Ramos (cell line): ENCODE data around the gene CDC42BPG.

Experiments
- in situ Hi-C: fragments of 300-500 bp; cut with MboI; formaldehyde crosslinking; loops from one replicate; pipeline ENCODE4 v1.14.3; 2022; ENCODE audit warnings: low sequenced_read_pairs; ENCODE audit not compliant: unreplicated experiment

The CDC42BPG gene

GRCh38 chr11:64796047-64796756 is 48.3 kb downstream of the CDC42BPG start:
- in situ Hi-C loops: no loop called here

- in situ Hi-C loops: no loop called here
Measured at GRCh38 chr11:64794526-64794925, 49.9 kb downstream of the CDC42BPG start.

- in situ Hi-C loops: no loop called here
Measured at GRCh38 chr11:64793271-64794160, 50.9 kb downstream of the CDC42BPG start.

GRCh38 chr11:64792482-64792881 is 52.0 kb downstream of the CDC42BPG start:
- in situ Hi-C loops: no loop called here

GRCh38 chr11:64791781-64792291 is 52.6 kb downstream of the CDC42BPG start:
- in situ Hi-C loops: no loop called here

GRCh38 chr11:64790205-64791095 is 54.0 kb downstream of the CDC42BPG start:
- in situ Hi-C loops: no loop called here

- in situ Hi-C loops: no loop called here
Measured at GRCh38 chr11:64789331-64790204, 54.9 kb downstream of the CDC42BPG start.

- in situ Hi-C loops: no loop called here
Measured at GRCh38 chr11:64788321-64789215, 55.9 kb downstream of the CDC42BPG start.

GRCh38 chr11:64787526-64788320 is 56.7 kb downstream of the CDC42BPG start:
- in situ Hi-C loops: no loop called here

- in situ Hi-C loops: no loop called here
Measured at GRCh38 chr11:64786308-64786707, 58.1 kb downstream of the CDC42BPG start.

- in situ Hi-C loops: no loop called here
Measured at GRCh38 chr11:64784813-64785581, 59.5 kb downstream of the CDC42BPG start.

GRCh38 chr11:64778473-64779298 is 65.8 kb downstream of the CDC42BPG start, which contains the start of gene SF1:
Gene SF1, minus strand, starts transcription at chr11:64778542. Its CDS starts 150 bp downstream, at chr11:64778392.
- in situ Hi-C loops: no loop called here

- in situ Hi-C loops: no loop called here
Measured at GRCh38 chr11:64778223-64778472, 66.3 kb downstream of the CDC42BPG start.

GRCh38 chr11:64777449-64778222 is 66.8 kb downstream of the CDC42BPG start:
- in situ Hi-C loops: no loop called here

- in situ Hi-C loops: no loop called here
Measured at GRCh38 chr11:64776875-64777274, 67.6 kb downstream of the CDC42BPG start.
